Ovary (tissue), 9 donors: ENCODE data around the gene BCS1L. TPM values are rescaled to one million over a fixed set of nuclear protein-coding genes. Genes with fewer than 3 reads are reported as not detected.

Source experiments
- DNase-seq, 5 donors: peaks; one replicate each; pipeline ENCODE4 v3.0.0-alpha.2; 2019 to 2020
- H3K27ac ChIP-seq, 2 donors: fragments of 200-600 bp; one replicate each; pipeline versions ENCODE4 v1.5.1 to v1.8.0; 2019 to 2022
- H3K27me3 ChIP-seq: fragments of 200-600 bp; one replicate; pipeline ENCODE4 v1.8.0; 2022
- H3K36me3 ChIP-seq: fragments of 200-600 bp; sonication (generic); one replicate; pipeline ENCODE4 v1.5.1; 2019
- H3K4me1 ChIP-seq: one replicate; pipeline ENCODE4 v1.8.1; 2013; ENCODE audit warnings: mild to moderate bottlenecking, moderate library complexity; ENCODE audit not compliant: insufficient read depth
- H3K4me3 ChIP-seq: fragments of 200-600 bp; sonication (generic); one replicate; pipeline ENCODE4 v1.5.1; 2017
- H3K9me3 ChIP-seq, 2 donors: fragments of 200-600 bp in 1 of 2; sonication (generic) in 1 of 2; one replicate each; pipeline versions ENCODE4 v1.5.1 to v1.8.1; 2013 to 2019; ENCODE audit warnings: mild to moderate bottlenecking in 1 of 2, moderate library complexity in 1 of 2
- EP300 ChIP-seq: sonication (generic); formaldehyde crosslinking; IDR thresholded peaks from one replicate; pipeline ENCODE4 v1.6.1; 2017; ENCODE audit warnings: antibody characterized with exemption
- POLR2A ChIP-seq: fragments of 450-650 bp; IDR thresholded peaks from one replicate; pipeline ENCODE4 v1.6.1; 2017; ENCODE audit warnings: antibody characterized with exemption, mild to moderate bottlenecking, moderate library complexity
- WGBS, 3 donors: extraction: QIAGEN DNeasy Blood & Tissue Kit in 1 of 3; methylation state at CpG; one replicate each; pipeline versions ENCODE4 v1.1.5 to v1.1.7; 2013 to 2017; 5-methylcytosine and 5-hydroxymethylcytosine counted together
- intact Hi-C, 4 donors: fragments of 100-400 bp; cut with DNase I; formaldehyde crosslinking; loops; one replicate each; pipeline versions ENCODE4 v1.11.0 to v1.15.1; 2022 to 2023
- polyA plus RNA-seq, 2 donors: library from polyadenylated mRNA; stranded (reverse); fragments of 200-250 nt in 1 of 2; fragments of 350-450 nt in 1 of 2; fragmentation: Illumina TruSeq in 1 of 2; extraction: RNeasy Lipid Tissue Mini Kit (QIAGEN cat#74804) in 1 of 2; gene quantifications; one replicate each; pipeline ENCODE4 v1.2.3, GENCODE V29; 2013 to 2014
- total RNA-seq, 7 donors: library from RNA; depleted of rRNA in 2 of 7; stranded (reverse); fragments of >200 nt in 2 of 7; fragmentation: NEBNext Ultra II Directional in 3 of 7; extraction: Animal tissue kit (Norgen Biotek cat#: 25700) in 3 of 7; gene quantifications; one replicate each; pipeline versions ENCODE4 v1.1.0 to v1.2.4, GENCODE V29; 2016 to 2023
- TF ChIP-seq, protein P1 (sequence below), 3 donors: fragments of 450-650 bp in 2 of 3; fragments of 200-600 bp in 1 of 3; IDR thresholded peaks; one replicate each; pipeline versions ENCODE4 v1.5.1 to v1.8.0; 2016 to 2022; ENCODE audit warnings: antibody characterized with exemption in 3 of 3, mild to moderate bottlenecking in 1 of 3
- donor health status: DM: no; HTN: no; CAD: no; lungs with moderate emphysema.
- donor health status: DM: no; HTN: no; CAD: no.
- donor health status: Bipolar disorder and iron deficiency.
- donor health status: DM: yes; HTN: yes; CAD: no.
- donor health status: DM: no; HTN: no; CAD: no.
- donor health status: DM: yes; HTN: yes; CAD: no.

Gene BCS1L
- total and polyA plus RNA-seq, 9 donors = 14.7 to 45.2 (median 34.4) TPM

GRCh38 chr2:218635719-218636118, 23.8 kb upstream of the BCS1L start:
- Histone ChIP-seq H3K36me3 (no peaks in the 10 kb centered on the region), H3K27ac (no peak overlapping the region), H3K4me1 (no peaks in the 10 kb centered on the region), H3K9me3 (no peaks in the 10 kb centered on the region), H3K27me3 (no peaks in the 10 kb centered on the region), H3K4me3 (no peak overlapping the region)
- TF ChIP-seq POLR2A (no peak), EP300 (no peak)
- TF ChIP-seq, protein P1, sequence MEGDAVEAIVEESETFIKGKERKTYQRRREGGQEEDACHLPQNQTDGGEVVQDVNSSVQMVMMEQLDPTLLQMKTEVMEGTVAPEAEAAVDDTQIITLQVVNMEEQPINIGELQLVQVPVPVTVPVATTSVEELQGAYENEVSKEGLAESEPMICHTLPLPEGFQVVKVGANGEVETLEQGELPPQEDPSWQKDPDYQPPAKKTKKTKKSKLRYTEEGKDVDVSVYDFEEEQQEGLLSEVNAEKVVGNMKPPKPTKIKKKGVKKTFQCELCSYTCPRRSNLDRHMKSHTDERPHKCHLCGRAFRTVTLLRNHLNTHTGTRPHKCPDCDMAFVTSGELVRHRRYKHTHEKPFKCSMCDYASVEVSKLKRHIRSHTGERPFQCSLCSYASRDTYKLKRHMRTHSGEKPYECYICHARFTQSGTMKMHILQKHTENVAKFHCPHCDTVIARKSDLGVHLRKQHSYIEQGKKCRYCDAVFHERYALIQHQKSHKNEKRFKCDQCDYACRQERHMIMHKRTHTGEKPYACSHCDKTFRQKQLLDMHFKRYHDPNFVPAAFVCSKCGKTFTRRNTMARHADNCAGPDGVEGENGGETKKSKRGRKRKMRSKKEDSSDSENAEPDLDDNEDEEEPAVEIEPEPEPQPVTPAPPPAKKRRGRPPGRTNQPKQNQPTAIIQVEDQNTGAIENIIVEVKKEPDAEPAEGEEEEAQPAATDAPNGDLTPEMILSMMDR (IDR thresholded peaks at IDR 0.05) = no peak
- 86 to 91% (median 88%) methylated on average over 5 of the region's 5 CpGs for WGBS, 3 donors
- intact Hi-C loops = no loop called here
- no peak for DNase-seq

GRCh38 chr2:218638372-218638771, 21.1 kb upstream of the BCS1L start:
- TF ChIP-seq POLR2A = no peak
- TF ChIP-seq EP300 = no peak
- TF ChIP-seq, protein P1 (IDR thresholded peaks at IDR 0.05) = no peak
- intact Hi-C loops = no loop called here
- no peaks in the 10 kb centered on the region for H3K9me3 ChIP-seq

DNA sequence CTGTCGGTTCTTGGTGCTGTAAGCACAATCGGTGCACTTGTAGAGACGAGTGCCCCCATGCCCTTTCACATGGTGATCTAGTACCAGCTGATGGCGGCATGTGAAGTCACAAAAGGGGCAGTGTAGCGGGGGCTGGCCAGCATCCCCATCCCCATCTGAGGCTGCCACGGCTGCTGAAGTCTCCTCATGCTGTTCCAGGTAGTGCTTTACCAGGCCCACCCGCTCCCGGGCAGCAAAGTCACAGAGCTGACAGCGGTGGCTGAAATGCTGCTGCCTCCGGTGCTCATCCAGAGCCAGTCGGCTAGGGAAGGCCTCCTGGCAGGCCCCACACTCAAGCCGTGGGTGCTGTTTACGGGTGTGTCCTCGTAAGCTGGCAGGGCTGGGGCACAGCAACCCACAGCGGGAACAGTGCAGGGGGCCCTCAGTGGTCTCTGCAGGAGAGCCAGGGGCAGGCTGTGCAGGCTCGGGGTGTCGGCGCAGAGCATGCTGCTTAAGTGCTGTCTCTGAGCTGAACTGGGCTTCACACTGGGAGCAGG, 17.3 kb upstream of the BCS1L start:
- no peaks in the 10 kb centered on the region for H3K36me3 ChIP-seq
- H3K4me3 ChIP-seq = no peak overlapping the region
- H3K27me3 ChIP-seq = no peaks in the 10 kb centered on the region
- WGBS, 3 donors = 88 to 90% (median 88%) methylated on average over 13 to 18 of the region's 18 CpGs
- H3K9me3 ChIP-seq = no peaks in the 10 kb centered on the region
- no peak overlapping the region for H3K27ac ChIP-seq
- TF ChIP-seq POLR2A (no peak), EP300 (no peak)
- TF ChIP-seq, protein P1 (IDR thresholded peaks at IDR 0.05) = no peak
- no peaks in the 10 kb centered on the region for H3K4me1 ChIP-seq
- intact Hi-C loops = no loop called here
- DNase-seq = no peak

More at GRCh38 chr2:218638372-218638771, 21.1 kb upstream of the BCS1L start:
- 93 to 97% (median 95%) methylated on average over 18 of the region's 18 CpGs for whole genome bisulfite sequencing, 3 donors
- DNase-seq = no peak
- Histone ChIP-seq H3K27ac (no peak overlapping the region), H3K4me1 (no peaks in the 10 kb centered on the region), H3K27me3 (no peaks in the 10 kb centered on the region), H3K36me3 (no peaks in the 10 kb centered on the region), H3K4me3 (no peak overlapping the region)

DNA sequence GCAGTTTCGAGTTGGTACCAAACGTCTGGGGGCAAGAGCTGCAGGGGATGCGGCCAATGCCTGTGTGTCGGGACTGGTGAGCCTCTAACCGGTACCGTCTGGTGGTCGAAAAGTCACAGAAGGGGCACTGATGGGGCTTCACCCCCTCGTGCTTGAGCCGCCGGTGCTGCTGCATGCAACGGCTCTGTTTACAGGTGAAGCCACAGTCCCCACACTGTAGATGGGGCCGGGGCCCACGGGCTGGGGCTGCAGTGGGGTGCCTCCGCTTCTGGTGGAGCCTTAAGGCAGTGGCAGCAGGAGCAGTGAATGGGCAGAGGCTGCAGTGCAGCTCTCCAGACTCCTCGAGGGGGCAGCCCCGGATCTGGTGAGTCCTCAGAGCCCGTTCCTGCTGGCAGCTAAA, 16.7 kb upstream of the BCS1L start:
- TF ChIP-seq POLR2A (no peak), EP300 (no peak)
- TF ChIP-seq, protein P1 (IDR thresholded peaks at IDR 0.05) = no peak
- Histone ChIP-seq H3K36me3 (no peaks in the 10 kb centered on the region), H3K4me3 (no peak overlapping the region), H3K27ac (no peak overlapping the region), H3K27me3 (no peaks in the 10 kb centered on the region), H3K4me1 (no peaks in the 10 kb centered on the region), H3K9me3 (no peaks in the 10 kb centered on the region)
- 78 to 87% (median 83%) methylated on average over 15 to 17 of the region's 17 CpGs for WGBS, 3 donors
- DNase-seq = no peak
- intact Hi-C loops = no loop called here
